ENCODE data around the gene PDE1A. TPM values are rescaled to one million over a fixed set of nuclear protein-coding genes. Genes with fewer than 3 reads are reported as not detected.

The PDE1A gene
- total RNA-seq, 1 donor from 2014 or later, result 2.9 TPM

GRCh38 chr2:182220335-182220734 lies 206.5 kb downstream of the PDE1A start:
- DNase-seq (ENCODE audit: low read depth), result no peak

- DNase-seq (ENCODE audit: low read depth), result no peak
These were observed 216.2 kb downstream of the PDE1A start for GRCh38 chr2:182210669-182211068.

- DNase-seq (ENCODE audit: low read depth), result no peak
These were observed 218.4 kb downstream of the PDE1A start for GRCh38 chr2:182208421-182208820.

GRCh38 chr2:182207049-182207746 lies 219.6 kb downstream of the PDE1A start:
- no peak for DNase-seq (ENCODE audit: low read depth)

GRCh38 chr2:182197529-182197928 lies 229.3 kb downstream of the PDE1A start:
- DNase-seq (ENCODE audit: low read depth), result no peak

GRCh38 chr2:182193291-182193690 lies 233.5 kb downstream of the PDE1A start:
- DNase-seq (ENCODE audit: low read depth), result no peak

GRCh38 chr2:182191061-182191460 lies 235.8 kb downstream of the PDE1A start:
- DNase-seq (ENCODE audit: low read depth), result no peak

- no peak for DNase-seq (ENCODE audit: low read depth)
These were observed 239.7 kb downstream of the PDE1A start for GRCh38 chr2:182187130-182187529.

- peak; percentile 70 for DNase-seq (ENCODE audit: low read depth)
These were observed 240.6 kb downstream of the PDE1A start for GRCh38 chr2:182186132-182186735.

GRCh38 chr2:182182436-182182835 lies 244.4 kb downstream of the PDE1A start:
- DNase-seq (ENCODE audit: low read depth), result no peak

GRCh38 chr2:182181381-182181780 lies 245.5 kb downstream of the PDE1A start:
- DNase-seq (ENCODE audit: low read depth), result no peak

GRCh38 chr2:182179176-182179575 lies 247.7 kb downstream of the PDE1A start:
- DNase-seq (ENCODE audit: low read depth), result no peak

- no peak for DNase-seq (ENCODE audit: low read depth)
These were observed 252.8 kb downstream of the PDE1A start for GRCh38 chr2:182173944-182174622.

GRCh38 chr2:182170341-182170740 lies 256.5 kb downstream of the PDE1A start:
- DNase-seq (ENCODE audit: low read depth), result no peak

- peak; percentile 83 for DNase-seq (ENCODE audit: low read depth)
These were observed 259.0 kb downstream of the PDE1A start for GRCh38 chr2:182167882-182168281.

GRCh38 chr2:182166841-182167240 lies 260.0 kb downstream of the PDE1A start:
- DNase-seq (ENCODE audit: low read depth), result no peak

- DNase-seq (ENCODE audit: low read depth), result no peak
These were observed 260.4 kb downstream of the PDE1A start for GRCh38 chr2:182166406-182166805.

- peak; percentile 78 for DNase-seq (ENCODE audit: low read depth)
These were observed 261.6 kb downstream of the PDE1A start for GRCh38 chr2:182165202-182165601.

GRCh38 chr2:182164686-182165085 lies 262.1 kb downstream of the PDE1A start:
- DNase-seq (ENCODE audit: low read depth), result no peak

- no peak for DNase-seq (ENCODE audit: low read depth)
These were observed 263.0 kb downstream of the PDE1A start for GRCh38 chr2:182163878-182164277.

GRCh38 chr2:182148344-182148743 lies 278.5 kb downstream of the PDE1A start:
- DNase-seq (ENCODE audit: low read depth), result peak; percentile 34

- DNase-seq (ENCODE audit: low read depth), result peak; percentile 84
These were observed 282.1 kb downstream of the PDE1A start for GRCh38 chr2:182144776-182145165.

All from myocyte (in vitro differentiated cells).